HUES64 (cell line): ENCODE results near the gene IL2RA.

Source experiments
- H3K27ac ChIP-seq: 2 replicates; pipeline ENCODE4 v1.7.0; 2013; ENCODE audit warnings: low read depth, low read length, inconsistent platforms
- H3K27me3 ChIP-seq: 2 replicates; pipeline ENCODE4 v1.6.1; 2013; ENCODE audit warnings: mild to moderate bottlenecking, low read length; ENCODE audit not compliant: insufficient read depth
- H3K36me3 ChIP-seq: 2 replicates; pipeline ENCODE4 v1.6.1; 2013; ENCODE audit warnings: mild to moderate bottlenecking, low read length; ENCODE audit not compliant: insufficient read depth
- H3K4me1 ChIP-seq: 2 replicates; pipeline ENCODE4 v1.6.1; 2013; ENCODE audit warnings: mild to moderate bottlenecking, low read length, moderate library complexity; ENCODE audit not compliant: insufficient read depth
- H3K4me3 ChIP-seq: 2 replicates; pipeline ENCODE4 v1.5.1; 2013; ENCODE audit warnings: mild to moderate bottlenecking, low read length, moderate library complexity
- H3K9ac ChIP-seq: 2 replicates; pipeline ENCODE4 v1.6.1; 2013; ENCODE audit warnings: mild to moderate bottlenecking, low read depth, low read length
- H3K9me3 ChIP-seq: 2 replicates; pipeline ENCODE4 v1.6.1; 2013; ENCODE audit warnings: low read depth, low read length; ENCODE audit not compliant: insufficient read depth
- WGBS: fragments of 150-250, 120-280 bp; methylation state at CpG from one replicate; pipeline ENCODE4 v1.1.7; 2013; ENCODE audit warnings: missing lambda C conversion rate; 5-methylcytosine and 5-hydroxymethylcytosine counted together

The IL2RA gene

DNA sequence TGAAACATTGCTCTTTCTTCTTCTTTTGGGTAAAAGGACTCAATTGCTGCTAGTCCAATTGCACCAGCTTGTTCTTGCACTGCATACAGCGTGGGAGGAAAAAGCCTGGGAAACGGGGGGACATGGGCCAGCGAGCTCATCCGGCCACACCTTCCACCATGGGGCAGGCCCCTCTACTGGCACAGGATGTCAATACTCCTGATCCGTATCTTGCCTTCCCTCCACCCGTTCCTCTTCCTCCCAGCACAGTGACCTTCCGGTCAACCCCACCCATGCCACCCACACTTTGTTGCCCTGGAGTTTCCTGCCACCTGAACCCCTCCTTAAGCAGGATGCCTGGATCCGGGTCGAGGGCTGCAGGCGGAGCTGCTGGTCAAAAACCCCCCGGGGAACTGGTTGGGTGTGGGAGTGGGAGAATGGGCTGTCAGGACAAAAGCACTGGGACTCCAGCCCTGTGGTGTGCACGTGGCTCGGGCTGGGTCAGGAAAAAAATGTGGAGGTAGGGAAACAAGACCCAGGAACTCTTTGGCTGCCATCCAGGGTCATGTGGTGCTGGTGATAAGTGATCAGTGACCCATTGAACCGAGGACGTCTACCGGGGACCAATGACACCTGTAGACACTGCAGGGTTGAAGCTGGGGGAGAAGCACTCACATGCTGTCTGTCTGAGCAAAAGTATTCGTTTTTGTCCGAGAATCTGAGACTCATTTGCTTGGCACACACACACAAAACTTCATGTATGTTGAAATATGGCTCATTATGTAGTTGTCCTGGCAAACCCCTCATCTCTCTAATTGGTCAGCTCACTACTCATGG, 8.1 kb downstream of the IL2RA start:
- no peak overlapping the region for H3K27ac ChIP-seq
- H3K36me3 ChIP-seq, result no peaks in the 10 kb centered on the region
- H3K27me3 ChIP-seq, result no peaks in the 10 kb centered on the region
- H3K9ac ChIP-seq, result no peak overlapping the region
- H3K4me3 ChIP-seq, result no peak overlapping the region
- no peaks in the 10 kb centered on the region; the same call in 1 of the 2 replicates for H3K4me1 ChIP-seq
- 92% methylated on average over 18 of the region's 18 CpGs for WGBS
- H3K9me3 ChIP-seq, result no peaks in the 10 kb centered on the region

DNA sequence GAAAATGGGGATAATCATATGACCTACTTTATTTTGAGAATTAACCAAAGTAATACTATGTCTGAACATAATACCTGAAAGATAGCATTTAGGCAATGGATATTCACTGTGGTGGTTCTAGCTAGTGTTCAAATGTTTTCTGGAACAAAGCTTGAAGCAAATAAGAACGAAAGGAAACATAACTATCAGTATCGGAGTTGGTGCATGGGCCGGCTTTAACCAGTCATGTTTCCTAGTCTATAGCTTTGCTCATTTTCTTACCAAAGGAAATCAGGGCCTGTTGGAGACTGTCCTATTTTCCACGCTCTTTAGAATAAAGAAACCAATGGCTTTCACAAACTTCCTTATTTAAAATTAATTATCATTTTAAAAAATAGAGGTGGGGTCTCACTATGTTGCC, 8.9 kb downstream of the IL2RA start:
- H3K4me3 ChIP-seq, result no peak overlapping the region
- H3K4me1 ChIP-seq, result no peaks in the 10 kb centered on the region; the same call in 1 of the 2 replicates
- no peak overlapping the region for H3K9ac ChIP-seq
- H3K27me3 ChIP-seq, result no peaks in the 10 kb centered on the region
- no peak overlapping the region for H3K27ac ChIP-seq
- WGBS, result 96% methylated on average over 4 of the region's 4 CpGs
- H3K36me3 ChIP-seq, result no peaks in the 10 kb centered on the region
- H3K9me3 ChIP-seq, result no peaks in the 10 kb centered on the region

DNA sequence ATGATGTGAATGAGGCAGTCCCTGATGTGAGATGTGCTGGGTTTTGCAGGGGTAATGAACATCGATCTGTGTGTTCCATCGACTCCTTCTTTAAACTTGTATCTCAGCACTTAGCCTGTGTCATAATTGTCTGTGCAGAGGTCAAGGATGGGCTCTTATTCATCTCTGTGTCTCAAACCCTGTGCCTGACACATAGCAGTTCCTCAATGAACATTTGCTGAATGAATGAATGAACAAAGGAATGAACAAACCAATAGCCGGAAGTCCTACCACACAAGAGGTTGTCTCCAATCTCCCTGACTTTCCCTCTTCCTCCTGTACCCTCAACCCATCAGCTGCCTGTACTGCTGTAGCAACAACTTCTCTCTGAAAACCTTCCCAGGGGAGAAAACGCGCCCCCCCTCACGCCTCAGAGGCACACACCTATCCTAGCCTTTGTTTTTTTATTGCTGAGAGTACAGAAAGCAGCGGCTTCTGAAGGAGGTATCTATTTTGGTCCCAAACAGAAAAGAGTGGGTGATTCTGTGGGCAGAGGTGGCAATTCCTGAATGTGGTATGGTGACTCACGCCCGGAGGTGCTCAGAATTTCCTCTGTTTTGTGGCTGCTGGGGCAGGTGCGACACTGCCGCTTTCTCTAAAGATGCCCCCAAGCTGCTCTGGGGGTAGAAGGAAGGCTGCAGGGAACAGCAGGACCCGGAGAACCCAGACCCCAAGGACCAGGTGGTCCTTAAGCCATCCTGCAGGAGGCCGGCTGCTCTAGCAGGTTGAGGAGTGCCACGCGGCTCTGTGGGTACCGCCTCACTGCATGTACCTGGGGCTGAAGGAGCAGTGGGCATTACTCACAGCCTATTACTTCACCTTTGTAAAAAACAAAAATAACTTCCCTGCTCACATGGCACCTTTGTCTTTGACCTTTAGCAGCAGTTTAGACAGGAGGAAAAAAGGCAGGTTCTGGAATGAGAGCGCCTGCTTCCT, 9.6 kb downstream of the IL2RA start:
- Histone ChIP-seq H3K9me3 (no peaks in the 10 kb centered on the region), H3K36me3 (no peaks in the 10 kb centered on the region), H3K27ac (no peak overlapping the region), H3K4me1 (no peaks in the 10 kb centered on the region; the same call in 1 of the 2 replicates), H3K4me3 (no peak overlapping the region), H3K27me3 (no peaks in the 10 kb centered on the region), H3K9ac (no peak overlapping the region)
- WGBS, result 94% methylated on average over 17 of the region's 17 CpGs

DNA sequence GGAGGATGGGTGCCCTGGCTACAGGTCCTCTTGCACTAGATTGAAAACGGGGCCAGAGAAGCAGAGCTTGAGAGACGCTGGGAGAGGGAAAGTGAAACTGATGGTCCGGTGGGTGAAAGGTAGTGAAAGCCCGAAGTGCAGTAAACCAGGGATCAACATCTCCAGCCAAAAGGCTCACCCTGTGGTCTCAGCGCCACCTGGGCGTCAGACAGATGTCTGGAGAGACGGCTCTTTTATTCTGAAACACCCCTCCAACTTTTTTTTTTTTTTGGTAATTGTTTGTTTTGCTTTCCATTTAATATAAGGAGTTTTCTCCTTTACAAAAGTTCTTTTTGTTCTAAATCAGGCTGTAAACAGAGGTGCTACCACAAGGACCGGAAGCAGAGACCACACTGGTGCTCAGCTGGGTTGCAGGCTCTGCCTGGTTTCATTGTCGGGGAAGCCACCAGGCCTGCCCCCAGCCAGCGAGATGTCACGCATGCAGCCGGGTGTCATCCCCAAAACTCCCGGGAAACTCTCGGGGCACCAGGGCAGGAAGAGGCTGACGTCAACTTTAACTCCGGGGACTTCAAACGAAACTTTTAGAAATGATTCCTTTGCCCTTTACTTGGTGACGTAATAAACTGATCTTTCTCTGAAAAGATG, 11.2 kb downstream of the IL2RA start:
- Histone ChIP-seq H3K36me3 (no peaks in the 10 kb centered on the region), H3K4me1 (no peaks in the 10 kb centered on the region), H3K9ac (no peak overlapping the region), H3K4me3 (no peak overlapping the region), H3K27me3 (no peaks in the 10 kb centered on the region), H3K27ac (no peak overlapping the region), H3K9me3 (no peaks in the 10 kb centered on the region)
- WGBS, result 84% methylated on average over 17 of the region's 18 CpGs

DNA sequence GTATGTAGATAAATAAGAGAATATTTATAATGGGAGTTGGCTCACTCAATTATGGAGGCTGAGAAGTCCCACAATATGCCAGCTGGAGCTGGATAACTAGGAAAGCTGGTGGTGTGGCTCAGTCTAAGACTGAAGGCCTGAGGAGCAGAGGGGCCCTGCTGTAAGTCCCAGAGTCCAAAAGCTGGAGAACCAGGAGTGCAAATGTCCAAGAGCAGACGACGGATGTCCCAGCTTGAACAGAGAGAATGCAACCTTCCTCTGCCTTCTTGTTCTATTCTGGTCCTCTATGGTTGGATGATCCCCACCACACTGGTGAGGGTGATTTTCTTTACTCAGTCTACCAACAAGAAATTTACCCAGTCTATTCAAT, 13.2 kb downstream of the IL2RA start:
- Histone ChIP-seq H3K27ac (no peak overlapping the region), H3K27me3 (no peaks in the 10 kb centered on the region), H3K36me3 (no peaks in the 10 kb centered on the region), H3K9me3 (no peaks in the 10 kb centered on the region), H3K9ac (no peak overlapping the region), H3K4me1 (no peaks in the 10 kb centered on the region), H3K4me3 (no peak overlapping the region)
- WGBS, result 90% methylated on average over 2 of the region's 2 CpGs

DNA sequence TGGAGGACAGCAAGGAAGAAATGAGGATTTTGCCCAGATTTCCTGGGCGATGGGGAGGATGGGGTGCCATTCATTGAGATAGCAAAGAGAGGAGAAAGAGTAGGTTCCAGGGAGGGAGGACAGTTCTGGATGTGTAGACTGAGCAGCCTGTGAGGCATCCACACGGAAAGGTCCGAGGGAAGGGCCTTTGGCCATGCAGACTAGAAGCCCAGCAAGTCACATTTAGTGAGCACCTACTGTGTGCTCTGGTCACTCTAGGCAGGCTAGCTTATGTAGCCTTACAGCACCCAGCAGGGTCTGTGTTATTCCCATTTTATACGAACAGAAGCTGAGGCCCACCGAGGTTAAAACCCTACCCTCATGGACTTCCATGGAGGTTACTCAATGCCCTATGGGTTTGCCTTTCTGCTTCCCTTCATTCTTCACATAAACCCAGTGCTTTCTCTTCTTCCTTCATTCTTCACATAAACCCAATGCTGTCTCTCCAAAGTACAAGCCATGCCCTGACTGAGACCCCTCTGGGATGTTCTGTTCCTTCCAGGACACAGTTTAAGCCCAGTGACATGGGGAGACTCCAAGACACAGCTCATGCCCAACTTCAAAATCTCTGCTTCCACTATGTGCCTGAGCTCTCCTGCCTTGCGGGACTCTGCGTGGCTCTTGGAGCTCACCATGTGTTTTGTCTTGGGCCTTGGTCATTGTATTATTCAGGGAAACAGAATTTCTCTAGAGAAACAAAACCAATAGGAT, 13.7 kb downstream of the IL2RA start:
- Histone ChIP-seq H3K9ac (no peak overlapping the region), H3K4me1 (no peaks in the 10 kb centered on the region), H3K27me3 (no peaks in the 10 kb centered on the region), H3K4me3 (no peak overlapping the region), H3K36me3 (no peaks in the 10 kb centered on the region), H3K9me3 (no peaks in the 10 kb centered on the region), H3K27ac (no peak overlapping the region)
- 90% methylated on average over 7 of the region's 7 CpGs for WGBS

DNA sequence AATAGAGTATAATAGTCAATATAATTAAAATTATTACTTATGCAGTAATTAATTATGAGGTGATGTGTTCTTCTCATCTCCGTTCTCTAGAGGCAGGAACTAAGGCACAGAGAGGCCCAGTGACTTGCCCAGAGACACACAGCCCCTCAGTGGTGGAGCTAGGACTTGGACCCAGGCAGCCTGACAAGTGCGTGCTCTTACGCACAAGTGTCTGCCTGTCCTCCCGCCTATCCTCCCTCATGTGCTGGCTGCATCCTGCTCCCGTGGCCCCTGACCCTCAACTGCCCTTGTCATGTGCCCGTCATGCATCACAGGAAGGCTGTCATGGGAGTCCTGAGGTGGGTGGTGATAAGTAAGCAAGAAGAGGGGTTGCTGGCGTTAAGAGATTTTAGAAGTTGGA, 14.3 kb downstream of the IL2RA start:
- no peaks in the 10 kb centered on the region for H3K27me3 ChIP-seq
- H3K4me3 ChIP-seq, result no peak overlapping the region
- no peaks in the 10 kb centered on the region for H3K36me3 ChIP-seq
- H3K4me1 ChIP-seq, result no peaks in the 10 kb centered on the region
- H3K27ac ChIP-seq, result no peak overlapping the region
- H3K9me3 ChIP-seq, result no peaks in the 10 kb centered on the region
- H3K9ac ChIP-seq, result no peak overlapping the region
- 96% methylated on average over 7 of the region's 7 CpGs for WGBS

DNA sequence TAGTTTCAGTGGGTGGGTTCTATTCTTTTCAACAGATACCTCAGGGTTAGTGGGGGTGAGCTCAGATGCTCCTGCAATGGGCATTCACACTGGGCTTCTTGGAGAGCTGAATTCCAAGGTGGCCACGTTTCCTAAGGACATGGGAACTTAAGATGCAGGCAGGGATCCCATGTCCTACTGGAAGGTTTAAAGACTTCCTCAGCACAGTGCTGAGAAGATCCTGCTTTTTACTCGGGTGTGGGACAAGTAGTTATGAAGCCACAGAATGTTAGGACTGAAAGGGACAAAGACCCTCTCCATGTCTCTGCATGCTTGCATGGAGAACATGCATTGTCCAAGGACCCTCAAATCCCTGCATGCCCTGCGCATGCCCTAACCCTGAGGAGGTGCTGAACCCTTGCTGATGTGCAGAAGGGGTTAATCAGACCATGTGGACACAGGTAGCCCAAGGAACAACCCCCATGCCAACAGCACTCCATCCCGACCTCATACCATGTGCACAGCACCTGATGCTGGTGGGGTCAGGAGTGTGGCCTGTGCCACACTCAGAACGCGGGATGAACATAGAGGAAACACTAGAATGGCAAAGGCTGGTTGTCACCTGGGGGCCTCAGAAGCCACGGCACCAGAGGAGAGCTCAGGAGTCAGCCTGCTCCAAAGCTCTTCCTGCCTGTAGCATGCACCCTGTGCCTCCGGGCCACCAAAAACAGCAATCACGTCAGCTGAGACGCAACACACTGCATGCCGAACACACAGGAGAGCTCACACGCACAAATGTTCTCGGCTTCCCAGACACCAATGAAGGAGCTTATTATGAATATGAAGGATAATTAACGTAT, 15.2 kb downstream of the IL2RA start:
- Histone ChIP-seq H3K9ac (no peak overlapping the region), H3K4me1 (no peaks in the 10 kb centered on the region), H3K36me3 (no peaks in the 10 kb centered on the region), H3K27me3 (no peaks in the 10 kb centered on the region), H3K27ac (no peak overlapping the region), H3K9me3 (no peaks in the 10 kb centered on the region), H3K4me3 (no peak overlapping the region)
- 92% methylated on average over 12 of the region's 14 CpGs for WGBS

DNA sequence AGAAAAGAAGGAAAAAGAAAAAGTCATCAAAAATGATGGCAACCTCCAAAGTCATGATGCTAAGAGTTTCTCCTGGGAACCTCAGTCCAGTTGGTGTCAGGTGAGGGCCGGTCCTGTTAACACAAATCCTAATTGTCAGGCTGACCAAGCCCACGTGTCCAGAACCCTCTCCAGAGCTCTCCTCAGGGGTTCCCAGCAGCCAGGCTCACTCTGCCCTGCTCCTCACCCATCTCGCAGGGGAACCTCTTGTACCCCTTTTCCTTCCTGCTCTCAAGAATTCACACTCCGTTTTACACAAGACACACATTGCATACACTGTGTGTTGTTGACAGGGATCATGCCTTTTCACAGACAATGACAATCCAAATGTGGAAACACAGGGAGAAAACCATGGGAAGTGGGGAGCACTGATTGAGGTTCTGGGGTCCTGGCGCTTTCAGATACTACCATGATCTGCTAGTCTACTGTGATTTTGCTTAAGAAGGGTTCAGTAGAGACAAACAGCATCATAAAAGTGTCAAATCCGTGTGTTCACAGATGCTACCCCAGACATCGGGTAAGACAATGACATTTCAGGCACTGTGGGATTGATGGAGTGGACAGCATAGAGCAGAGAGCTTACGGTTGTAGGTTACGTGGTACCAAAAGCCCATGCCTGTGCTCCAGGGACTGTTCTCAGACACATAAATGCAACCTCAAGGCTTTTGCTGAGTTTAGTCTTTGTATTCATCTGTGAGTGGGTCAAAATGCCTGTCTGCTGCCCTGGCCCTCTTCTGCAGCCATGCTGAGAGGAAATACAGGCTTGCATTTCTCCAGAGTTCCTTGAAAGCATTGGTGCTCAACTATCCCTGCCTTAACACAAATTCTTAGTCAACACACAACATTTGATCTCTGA, 16.0 kb downstream of the IL2RA start:
- Histone ChIP-seq H3K27me3 (no peaks in the 10 kb centered on the region), H3K4me3 (no peak overlapping the region), H3K36me3 (no peaks in the 10 kb centered on the region), H3K9me3 (no peaks in the 10 kb centered on the region), H3K27ac (no peak overlapping the region), H3K9ac (no peak overlapping the region), H3K4me1 (no peaks in the 10 kb centered on the region)
- WGBS, result 86% methylated on average over 9 of the region's 9 CpGs
